Dermis blood vessel endothelial cell (primary cell): ENCODE measurements around the gene DYNLT3. TPM values are rescaled to one million over a fixed set of nuclear protein-coding genes. Genes with fewer than 3 reads are reported as not detected.

Experiments used
- DNase-seq: peaks from one replicate; pipeline ENCODE4 v3.0.0; 2010
- total RNA-seq: library from RNA; depleted of rRNA; stranded (reverse); fragments of >200 nt; gene quantifications from 2 replicates; pipeline ENCODE4 v1.2.3, GENCODE V29; 2014

Gene DYNLT3
- 31.0 and 34.0 TPM in 2 replicates for total RNA-seq

GRCh38 chrX:37846934-37847732, at the start of gene DYNLT3:
Gene DYNLT3, minus strand, starts transcription at chrX:37847571. Its CDS starts 61 bp downstream, at chrX:37847510.
- peak; percentile 76 for DNase-seq

- DNase-seq: no peak
These were observed 49.1 kb upstream of the DYNLT3 start for GRCh38 chrX:37896511-37896890.

DNA sequence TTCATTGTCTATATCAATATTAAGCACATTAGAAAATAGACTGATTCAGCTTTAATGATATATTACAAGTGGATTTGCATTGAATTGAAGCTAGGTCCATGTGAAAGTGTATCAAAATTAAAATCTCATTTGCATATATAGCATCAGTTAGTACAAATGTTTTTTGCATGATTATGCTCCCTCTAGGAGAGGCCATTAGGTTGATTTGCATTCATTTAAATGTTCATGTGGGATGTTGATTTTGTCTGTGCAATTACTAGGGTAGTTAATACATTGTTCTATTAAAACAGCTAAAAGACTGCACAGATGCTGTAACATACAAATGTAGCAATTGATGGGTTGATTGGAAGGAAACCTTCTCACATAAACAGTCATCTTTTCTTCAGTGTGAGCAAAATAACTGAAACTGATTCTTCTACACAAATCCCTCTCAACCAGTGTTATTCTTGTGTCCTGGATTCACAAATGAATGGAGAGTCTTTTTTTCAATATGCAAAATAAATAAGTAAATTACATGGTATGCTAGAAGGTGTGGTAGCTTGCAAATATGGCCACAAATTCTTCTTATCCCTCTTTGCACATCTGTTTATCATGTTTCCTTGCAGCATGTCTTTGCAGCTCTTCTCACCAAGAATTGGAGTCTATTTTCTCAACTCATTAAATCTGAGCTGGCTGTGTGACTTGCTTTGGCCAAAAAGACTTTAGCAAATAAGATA, 48.6 kb upstream of the DYNLT3 start:
- no peak for DNase-seq

- DNase-seq: no peak
These were observed 47.4 kb upstream of the DYNLT3 start for GRCh38 chrX:37894725-37895124.

DNA sequence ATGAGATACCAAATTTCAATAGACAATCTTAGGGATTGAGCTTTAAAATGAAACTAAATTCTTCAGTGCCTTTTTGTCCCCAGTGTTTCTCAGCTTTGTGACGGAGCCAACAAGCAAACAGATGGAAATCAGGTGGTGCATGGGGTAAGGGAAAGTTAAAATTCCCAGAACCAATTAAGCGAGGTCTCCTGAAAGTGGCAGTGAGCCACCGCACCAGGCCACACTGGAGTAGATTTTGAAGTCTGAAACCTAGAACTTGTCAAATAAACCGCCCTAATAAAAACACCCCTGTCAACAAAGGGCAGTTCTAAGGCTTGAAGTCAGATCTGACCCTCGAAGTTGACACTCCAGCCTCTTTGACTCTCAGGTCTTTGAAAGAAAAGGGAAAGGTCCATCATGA, 40.6 kb upstream of the DYNLT3 start:
- DNase-seq: no peak

DNA sequence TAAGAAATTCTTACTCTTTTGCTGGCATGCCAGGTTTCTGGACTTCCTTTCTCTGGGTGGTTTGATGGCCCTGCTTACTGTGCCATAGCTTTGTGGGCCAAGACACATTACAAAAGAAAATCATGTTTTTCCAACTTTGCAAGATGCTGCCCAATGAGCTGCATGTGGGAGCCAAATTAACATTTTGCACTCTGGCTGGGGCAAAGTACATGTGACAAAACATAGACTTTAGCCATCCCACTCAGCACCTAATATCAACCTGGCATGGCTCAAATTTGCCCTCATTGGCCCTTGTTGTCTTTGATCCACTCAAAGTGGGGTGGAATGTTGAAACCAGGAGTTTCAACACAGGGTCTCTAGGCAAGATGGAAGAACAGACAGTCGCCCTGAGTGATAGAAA, 40.0 kb upstream of the DYNLT3 start:
- DNase-seq: no peak

- no peak for DNase-seq
These were observed 35.8 kb upstream of the DYNLT3 start for GRCh38 chrX:37883196-37883595.

DNA sequence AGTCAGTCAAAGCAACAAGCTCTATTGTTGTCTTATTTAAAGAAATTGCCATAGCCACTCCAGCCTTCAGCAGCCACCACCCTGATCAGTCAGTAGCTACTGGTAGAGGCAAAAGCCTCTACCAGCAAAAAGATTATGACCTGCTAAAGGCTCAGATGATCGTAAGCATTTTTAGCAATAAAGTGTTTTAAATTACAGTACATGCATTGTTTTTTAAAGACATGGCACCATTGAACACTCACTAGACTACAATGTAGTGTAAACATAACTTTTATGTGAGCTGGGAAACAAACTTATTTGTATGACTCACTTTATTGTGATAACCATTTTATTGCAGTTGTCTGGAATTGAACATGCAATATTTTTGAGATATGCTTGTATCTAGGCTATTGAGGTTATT, 32.3 kb upstream of the DYNLT3 start:
- no peak for DNase-seq

GRCh38 chrX:37876716-37877115, 29.3 kb upstream of the DYNLT3 start:
- no peak for DNase-seq

DNA sequence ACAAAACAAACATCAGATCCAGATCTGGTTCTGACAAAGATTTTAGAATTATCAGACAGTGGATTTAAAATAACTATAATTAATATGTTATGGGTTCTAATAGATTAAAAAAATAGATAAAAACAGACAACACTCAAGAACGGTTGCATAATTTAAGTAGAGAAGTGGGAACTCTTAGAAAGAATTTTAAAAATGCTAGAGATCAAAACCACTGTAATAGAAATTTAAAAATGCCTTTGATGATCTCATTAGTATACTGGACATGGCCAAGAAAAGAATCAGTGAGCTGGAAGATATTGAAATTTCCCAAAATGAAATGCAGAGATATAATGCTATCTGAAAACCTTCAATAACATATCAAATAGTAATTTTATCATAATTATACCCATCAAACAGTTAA, 28.3 kb upstream of the DYNLT3 start:
- no peak for DNase-seq

- DNase-seq: no peak
These were observed 25.8 kb upstream of the DYNLT3 start for GRCh38 chrX:37873220-37873619.

GRCh38 chrX:37872303-37872655, 24.9 kb upstream of the DYNLT3 start:
- DNase-seq: no peak

GRCh38 chrX:37871626-37872302, 24.4 kb upstream of the DYNLT3 start:
- peak; percentile 13 for DNase-seq

- no peak for DNase-seq
These were observed 20.3 kb upstream of the DYNLT3 start for GRCh38 chrX:37867536-37868153.

DNA sequence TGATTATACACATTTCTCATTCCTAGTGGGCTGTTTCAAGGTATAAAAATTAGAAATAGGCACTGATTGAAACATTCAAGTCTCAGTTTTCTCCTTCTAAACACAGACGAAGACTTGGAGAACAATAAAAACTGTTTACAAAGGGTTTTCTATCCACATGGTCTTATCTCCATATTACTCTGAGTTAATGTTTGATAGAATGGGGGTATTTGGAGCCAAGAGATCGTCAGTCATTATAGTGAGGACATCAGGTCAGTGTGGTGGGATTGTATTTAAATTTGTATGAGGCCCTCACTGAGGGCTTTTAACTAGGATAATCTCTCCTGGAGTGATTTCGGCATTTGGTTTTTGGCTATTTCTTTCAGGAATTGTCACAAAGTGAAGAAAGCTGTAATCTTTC, 16.4 kb upstream of the DYNLT3 start:
- DNase-seq: no peak

DNA sequence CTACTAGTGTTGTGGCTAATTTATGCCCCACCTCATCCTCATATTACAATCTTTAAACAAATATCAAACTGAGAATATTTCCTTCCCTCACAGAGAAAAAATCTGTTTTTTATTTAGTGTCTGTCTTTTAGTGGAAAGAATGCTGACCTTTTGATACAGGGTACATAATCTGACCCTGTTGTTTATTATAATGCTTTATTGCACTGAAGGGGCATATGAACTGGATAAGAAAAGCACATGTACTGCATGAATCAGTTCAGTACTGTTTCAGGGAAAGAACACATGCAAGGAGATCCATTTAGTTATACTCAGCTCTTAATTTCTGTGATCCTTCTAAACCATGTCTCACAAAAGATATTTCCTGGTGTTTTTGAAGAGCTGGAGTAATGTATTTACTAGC, 15.5 kb upstream of the DYNLT3 start:
- no peak for DNase-seq

DNA sequence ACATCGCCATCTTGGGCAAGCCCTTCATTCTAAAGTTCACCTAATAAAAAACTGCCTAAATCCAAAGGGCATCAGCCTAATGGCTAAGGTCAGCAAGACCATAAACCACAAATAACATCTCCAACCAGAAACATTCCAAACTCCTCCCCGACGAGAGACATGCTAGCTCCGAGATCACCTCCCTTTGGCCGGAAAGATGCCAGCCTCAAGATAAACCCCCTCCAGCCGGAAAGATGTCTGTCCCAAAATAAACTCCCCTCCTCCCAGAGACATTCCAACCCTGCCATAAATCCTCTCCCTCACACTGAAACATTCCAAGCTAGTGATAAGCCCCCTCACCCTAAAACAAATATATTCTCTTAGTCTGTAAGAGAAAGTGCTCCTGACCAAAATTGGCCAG, 13.3 kb upstream of the DYNLT3 start:
- DNase-seq: no peak

GRCh38 chrX:37854748-37855147, 7.4 kb upstream of the DYNLT3 start:
- DNase-seq: no peak

DNA sequence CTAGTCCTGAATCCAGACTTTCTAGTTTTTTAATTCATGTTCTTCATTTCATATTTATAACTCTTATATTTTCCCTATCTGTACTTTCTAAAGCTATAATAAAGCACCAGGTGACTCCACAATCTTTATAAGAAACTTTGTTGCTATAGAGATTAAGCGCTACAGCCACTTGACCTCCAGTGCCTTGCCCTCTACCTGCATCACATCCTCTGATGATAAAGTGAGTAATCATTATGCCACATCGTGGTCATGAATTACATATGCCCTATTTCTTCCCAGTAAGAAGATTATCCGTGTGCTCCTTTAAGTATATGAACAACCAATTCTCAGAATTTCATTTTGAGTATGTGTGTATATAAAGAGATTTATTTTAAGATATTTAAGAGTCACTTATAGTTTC, 6.8 kb upstream of the DYNLT3 start:
- no peak for DNase-seq

DNA sequence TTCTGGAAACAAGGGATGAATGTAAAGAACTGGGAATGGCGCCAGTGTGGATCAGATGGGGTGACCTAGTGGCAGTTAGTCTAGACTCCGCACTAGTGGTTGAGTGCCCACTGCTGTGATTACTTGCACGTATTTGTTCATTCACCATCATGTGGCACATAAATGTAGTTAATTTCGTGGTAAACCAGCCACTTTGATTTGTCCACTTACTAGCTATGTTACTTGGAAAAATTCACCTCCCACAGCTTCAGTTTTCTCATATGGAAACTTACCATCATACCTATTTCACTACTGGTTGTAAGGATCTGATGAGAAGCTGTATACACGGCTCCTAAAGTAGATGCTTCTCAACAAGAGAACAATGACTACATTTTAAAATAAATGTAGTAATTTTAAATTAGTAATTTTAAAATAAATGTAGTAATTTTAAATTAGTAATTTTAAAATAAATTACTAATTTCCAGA, 394 bp upstream of the DYNLT3 start:
- DNase-seq: no peak

- peak; percentile 0 for DNase-seq
These were observed 825 bp downstream of the DYNLT3 start for GRCh38 chrX:37846558-37846933.

DNA sequence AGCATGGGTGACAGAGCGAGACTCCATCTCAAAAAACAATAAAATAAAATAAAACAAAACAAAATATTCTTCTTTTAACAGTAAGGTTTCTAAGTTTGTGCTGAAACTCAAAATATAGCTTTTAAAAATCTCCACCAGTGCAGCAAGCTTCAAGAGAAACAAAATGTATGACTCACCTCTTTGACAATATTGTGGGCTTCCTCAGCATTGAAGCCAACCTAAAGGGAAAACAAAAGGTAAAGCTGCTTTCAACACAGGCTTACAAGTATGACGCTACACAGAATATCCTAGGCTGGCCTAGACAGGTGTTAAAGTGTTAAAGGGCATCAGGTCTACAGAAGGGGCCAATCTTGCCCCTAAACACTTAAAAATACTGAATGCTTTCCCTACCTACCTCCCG, 1.2 kb downstream of the DYNLT3 start:
- DNase-seq: peak; percentile 20

- DNase-seq: no peak
These were observed 2.7 kb downstream of the DYNLT3 start for GRCh38 chrX:37844622-37845021.
